Measurements from ENCODE around the gene CCDC15. TPM values are rescaled to one million over a fixed set of nuclear protein-coding genes. Genes with fewer than 3 reads are reported as not detected.
"Not testable (repeated sequence)": the region's sequence is repeated elsewhere in the genome, so short reads cannot be mapped to it uniquely, and the experiment has no call there.

CCDC15 gene
- total RNA-seq, 1 donor from 2014 or later, result 2.5 TPM

DNA sequence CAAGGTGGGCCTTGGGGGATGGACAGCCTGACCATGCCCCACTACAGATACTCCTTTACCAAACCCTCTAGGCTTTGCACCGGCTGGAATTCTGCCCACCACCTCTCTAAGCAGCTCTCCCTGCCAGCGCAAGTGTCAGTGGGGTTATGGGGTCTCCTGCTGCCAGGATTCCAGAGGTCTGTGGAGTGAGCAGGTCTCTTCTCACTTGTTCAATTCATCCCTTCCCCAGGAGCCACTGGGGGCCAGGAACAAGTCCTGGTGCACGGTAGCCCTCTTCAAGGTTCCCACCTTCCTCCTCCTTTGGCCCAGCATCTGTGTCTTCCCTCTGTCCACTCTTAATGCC lies 30.5 kb downstream of the CCDC15 start:
- DNase-seq (ENCODE audit: extremely low read depth, low read depth, low spot score), result no peak

DNA sequence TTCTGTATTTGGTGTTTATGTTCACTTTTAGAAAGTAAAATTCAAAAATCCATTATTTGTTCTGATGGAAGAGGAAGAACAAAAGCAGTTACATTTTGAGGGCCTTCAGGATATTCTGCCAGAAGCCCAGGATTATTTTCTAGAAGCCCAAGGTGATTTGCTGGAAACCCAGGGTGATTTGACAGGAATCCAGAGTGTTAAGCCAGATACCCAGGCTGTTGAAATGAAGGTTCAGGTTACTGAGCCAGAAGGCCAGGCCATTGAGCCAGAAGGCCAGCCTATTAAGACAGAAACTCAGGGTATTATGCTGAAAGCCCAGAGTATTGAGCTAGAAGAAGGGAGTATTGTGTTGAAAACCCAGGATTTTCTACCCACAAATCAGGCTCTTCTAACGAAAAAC lies 33.1 kb downstream of the CCDC15 start:
- DNase-seq (ENCODE audit: extremely low read depth, low read depth, low spot score), result no peak

DNA sequence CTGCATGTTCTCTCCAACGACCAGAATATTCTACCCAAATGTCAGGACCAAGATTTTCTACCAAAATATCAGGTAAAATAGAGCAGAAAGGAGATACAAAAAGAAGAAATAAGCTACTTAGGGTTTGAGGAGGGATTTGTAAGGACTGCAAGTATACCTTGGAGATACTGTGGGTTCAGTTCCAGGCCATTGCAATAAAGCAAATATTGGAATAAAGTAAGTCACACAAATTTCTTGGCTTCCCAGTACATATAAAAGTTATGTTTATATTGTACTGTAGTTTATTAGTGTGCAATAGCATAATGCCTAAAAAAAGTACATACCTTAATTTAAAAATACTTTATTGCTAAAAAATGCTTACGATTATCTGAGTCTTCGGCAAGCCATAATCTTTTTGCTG lies 34.1 kb downstream of the CCDC15 start:
- no peak for DNase-seq (ENCODE audit: extremely low read depth, low read depth, low spot score)

DNA sequence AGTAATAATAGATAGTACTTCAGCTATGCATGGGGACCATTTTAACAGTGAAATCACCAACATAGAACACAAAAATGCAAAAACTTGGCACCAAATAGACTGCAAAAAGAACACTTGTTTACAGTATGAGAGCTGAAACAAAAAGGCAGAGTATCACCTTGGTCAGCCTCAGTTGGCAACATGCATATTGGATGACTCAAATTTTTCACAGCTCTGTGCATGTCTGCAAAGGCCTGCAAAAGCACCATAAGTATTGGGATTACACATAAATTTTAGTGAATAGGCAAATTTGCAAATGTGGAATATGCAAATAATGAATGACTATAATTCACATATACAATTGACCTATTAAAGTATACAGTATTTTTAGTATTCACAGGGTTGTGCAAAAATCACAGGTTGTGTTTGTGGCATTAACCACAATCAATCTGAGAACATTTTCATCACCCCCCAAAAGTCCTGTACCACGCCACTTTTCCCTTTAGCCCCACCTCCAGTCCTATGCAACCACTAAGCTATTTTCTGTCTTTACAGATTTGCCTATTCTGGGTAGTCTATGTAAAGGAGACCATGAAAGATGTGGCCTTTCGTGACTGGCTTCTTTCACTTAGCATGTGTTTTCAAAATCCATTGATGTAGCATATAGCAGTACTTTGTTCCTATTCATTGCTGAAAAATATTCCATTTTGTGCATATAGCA lies 47.2 kb downstream of the CCDC15 start:
- no peak for DNase-seq (ENCODE audit: extremely low read depth, low read depth, low spot score)

DNA sequence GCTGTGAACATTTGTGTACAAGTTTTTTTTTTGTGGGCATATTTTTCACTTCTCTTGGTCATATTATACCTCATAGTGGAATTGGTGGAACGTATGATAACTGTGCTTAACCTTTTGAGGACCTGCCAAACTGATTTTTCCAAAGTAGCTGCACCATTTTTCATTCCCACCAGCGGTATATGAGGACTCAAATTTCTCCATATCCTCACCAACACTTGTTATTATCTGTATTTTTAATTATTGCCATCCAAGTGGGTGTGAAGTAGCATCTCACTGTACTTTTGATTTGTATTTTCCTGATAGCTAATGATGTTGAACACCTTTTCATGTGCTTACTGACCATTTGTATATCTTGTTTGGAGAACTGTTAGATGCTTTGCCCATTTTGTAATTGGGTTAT lies 47.8 kb downstream of the CCDC15 start:
- DNase-seq (ENCODE audit: extremely low read depth, low read depth, low spot score), result no peak

DNA sequence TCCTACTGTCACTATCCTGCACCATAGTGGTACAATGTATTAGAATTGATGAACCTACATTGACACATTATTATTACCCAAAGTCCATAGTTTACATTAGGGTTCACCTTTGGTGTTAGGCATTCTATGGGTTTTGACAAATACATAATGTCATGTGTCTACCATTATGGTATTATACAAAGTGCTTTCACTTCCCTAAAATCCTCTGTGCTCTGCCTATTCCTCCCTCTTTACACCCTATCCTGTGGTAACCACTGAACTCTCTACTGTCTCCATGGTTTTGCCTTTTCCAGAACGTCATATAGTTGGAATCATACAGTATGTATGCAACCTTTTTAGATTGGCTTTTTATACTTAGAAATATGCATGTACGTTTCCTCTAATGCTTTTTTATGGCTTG lies 51.5 kb downstream of the CCDC15 start:
- DNase-seq (ENCODE audit: extremely low read depth, low read depth, low spot score), result no peak

DNA sequence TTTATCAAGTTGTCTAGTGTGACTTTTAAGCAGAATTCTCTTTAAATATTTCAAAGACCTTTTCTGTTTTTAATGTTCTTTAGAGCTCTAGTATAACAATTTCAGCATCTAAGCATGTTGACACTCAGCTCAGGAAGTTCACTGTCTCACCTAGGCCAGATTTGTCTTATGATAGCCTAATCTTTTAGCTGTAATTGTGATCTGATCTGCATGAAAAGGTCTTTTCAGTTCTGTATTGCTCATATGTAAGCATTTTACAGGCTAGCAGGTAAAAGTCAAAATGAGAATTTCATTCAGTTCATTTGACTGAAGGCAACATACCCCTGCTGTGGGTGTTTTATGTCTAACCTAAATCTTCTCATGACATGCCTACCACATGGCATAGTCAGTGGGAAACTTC lies 62.4 kb downstream of the CCDC15 start:
- DNase-seq (ENCODE audit: extremely low read depth, low read depth, low spot score), result no peak

DNA sequence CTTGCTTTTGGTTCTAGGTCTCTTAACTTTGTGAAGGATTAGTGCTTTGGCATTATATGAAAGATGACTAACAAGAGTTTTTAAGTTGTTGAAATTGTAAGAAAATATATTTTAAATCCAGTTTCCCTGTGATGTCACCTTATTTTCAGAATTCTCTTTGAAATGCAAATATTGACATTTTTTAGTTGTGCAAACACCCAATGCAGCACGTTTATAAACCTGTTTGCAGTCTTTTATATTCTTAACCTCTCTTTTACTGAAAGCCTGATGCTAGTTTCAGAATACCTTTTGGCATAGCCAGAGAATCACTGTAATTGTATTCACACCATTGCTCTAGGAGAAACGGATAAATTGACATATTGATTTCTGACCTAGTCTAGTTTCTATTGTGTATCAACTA lies 66.3 kb downstream of the CCDC15 start:
- DNase-seq (ENCODE audit: extremely low read depth, low read depth, low spot score), result no peak

DNA sequence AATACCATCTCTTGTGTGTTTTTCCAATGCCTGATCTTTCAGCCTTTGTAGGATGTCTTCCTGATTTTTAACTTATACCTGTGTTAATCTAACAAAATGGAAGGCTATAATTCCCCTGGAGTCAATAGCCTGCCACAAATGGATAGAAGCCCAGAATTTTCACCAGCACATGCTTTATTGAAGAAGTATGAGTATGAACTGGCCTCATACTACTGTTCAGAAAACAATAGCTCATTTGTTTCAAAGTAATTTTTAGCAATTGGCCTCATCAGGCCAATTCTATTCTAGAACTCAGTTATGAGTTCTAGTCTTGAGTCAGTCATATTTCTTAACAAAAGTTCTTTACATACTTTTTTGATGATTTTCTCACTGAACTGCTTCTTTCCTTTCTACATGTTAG lies 68.5 kb downstream of the CCDC15 start:
- DNase-seq (ENCODE audit: extremely low read depth, low read depth, low spot score), result no peak

DNA sequence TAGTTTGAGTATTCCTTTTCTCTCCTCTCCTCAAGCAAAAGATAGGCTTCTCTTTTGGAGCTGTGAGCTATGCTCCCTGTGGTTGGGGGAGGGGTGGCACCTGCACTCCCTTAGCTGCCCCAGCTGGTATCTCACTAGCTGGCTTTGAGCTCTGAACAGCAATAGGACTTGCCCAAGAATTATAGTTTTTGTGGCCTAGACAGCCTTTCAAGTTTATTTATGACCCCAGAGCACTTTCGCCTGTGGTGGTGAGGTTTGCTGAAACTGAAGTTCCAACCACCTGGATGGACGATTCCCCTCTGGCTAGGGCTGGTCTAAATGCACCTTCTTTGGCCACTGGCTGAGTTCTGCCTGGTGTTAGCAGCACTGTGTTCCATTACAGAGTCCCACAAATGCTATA lies 72.0 kb downstream of the CCDC15 start:
- DNase-seq (ENCODE audit: extremely low read depth, low read depth, low spot score), result no peak

DNA sequence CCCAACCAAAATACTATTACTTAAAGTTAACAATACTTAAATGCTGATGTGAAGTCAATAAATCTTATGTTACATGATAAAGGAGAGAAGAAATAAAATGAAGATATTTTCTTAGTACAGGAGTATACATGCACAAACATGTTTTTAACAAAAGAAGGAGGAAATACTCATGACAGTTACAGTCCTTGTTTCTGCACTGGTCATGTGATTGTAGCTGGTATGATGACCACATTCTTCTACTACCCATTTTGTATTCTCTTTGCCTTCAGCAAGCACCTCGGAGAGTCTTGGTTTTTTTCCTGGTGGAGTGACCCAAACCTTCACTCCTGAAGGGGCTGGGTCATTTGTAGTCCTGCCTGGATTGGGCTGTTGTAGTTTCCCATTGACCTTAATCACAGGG lies 75.4 kb downstream of the CCDC15 start:
- not testable (repeated sequence) for DNase-seq (ENCODE audit: extremely low read depth, low read depth, low spot score)

DNA sequence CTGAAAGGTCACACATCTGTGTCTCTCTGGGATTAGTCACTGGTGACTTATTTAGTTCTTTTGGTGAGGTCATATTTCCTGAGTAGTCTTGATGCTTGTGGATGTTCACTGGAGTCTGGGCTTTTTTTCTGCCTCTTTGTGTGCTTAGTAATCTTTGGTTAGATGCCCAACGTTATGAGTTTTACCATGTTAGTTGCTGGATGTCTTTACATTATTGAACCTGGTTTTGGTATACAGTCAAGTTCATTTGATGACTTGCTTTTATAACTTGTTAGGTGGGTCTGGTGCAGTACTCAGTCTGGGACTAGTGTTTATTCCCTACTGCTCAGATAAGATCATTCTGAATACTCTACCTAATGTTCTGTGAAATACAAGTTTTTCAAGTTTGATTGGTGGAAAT lies 82.9 kb downstream of the CCDC15 start:
- peak; percentile 54 for DNase-seq (ENCODE audit: extremely low read depth, low read depth, low spot score)

DNA sequence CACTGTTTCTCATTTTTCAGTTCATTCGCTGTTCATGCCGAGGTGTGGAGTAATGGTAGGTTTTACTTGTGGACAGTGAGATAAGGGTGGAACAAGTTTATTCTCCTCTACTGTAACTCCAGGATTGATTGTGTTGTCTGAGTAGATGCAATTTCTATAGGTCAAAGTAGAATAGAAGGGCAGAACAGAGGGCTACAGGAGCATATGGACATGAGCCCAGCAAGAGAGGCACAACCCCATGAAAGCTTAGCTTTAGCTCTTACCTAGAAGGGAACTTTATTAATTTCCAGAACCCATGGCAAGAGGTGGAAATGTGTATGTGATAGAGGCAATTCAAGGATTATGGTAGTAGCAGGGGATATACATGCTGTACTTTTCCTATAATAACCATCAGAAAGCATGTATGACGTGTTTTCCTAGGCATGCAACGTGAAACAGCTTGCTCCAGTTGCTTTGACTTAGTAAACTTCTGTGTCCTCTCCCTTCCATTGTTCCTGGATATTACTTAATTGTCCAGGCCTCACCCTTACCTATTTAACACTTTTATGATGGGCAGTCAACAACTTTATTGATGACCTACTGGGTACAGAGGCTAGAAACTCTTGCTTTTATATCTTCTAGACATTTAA lies 95.3 kb downstream of the CCDC15 start:
- DNase-seq (ENCODE audit: extremely low read depth, low read depth, low spot score), result no peak

DNA sequence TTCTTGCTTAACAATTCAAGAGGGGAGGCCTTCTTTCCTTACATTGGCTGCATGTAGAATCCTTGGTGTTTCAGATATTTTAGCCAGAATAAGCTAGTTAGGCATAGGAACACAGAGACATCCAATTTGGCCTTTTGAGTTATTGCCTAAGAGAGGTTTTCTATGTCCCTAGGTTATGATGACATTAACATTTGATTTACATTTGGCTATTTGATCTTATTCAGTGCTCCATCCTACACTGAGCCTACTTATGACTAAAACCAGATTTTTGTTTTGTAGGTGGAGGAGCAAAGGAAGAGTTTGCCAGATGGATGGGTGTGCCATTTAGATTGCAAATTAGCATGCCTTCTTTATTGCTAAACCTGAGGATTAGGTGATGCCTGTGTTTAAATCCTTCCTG lies 98.0 kb downstream of the CCDC15 start:
- no peak for DNase-seq (ENCODE audit: extremely low read depth, low read depth, low spot score)

DNA sequence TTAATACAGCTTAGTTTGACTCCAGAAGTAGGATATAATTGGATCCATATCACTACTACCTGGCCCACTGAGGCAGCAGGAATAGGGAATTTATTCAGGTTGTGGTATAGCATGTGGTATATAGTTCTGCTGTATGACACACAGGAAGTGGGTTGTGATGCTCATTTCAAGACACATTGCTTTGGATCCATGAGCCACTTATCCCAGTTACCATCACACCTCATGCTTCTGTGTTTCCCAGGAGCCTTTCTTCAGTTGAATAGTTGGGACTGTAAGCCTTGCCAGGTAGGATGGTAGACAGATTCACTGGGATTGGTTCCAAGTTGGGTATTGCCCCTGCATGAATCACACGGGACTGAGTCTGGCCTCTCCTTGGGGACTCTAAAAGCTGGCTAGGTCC lies 99.2 kb downstream of the CCDC15 start:
- DNase-seq (ENCODE audit: extremely low read depth, low read depth, low spot score), result no peak

DNA sequence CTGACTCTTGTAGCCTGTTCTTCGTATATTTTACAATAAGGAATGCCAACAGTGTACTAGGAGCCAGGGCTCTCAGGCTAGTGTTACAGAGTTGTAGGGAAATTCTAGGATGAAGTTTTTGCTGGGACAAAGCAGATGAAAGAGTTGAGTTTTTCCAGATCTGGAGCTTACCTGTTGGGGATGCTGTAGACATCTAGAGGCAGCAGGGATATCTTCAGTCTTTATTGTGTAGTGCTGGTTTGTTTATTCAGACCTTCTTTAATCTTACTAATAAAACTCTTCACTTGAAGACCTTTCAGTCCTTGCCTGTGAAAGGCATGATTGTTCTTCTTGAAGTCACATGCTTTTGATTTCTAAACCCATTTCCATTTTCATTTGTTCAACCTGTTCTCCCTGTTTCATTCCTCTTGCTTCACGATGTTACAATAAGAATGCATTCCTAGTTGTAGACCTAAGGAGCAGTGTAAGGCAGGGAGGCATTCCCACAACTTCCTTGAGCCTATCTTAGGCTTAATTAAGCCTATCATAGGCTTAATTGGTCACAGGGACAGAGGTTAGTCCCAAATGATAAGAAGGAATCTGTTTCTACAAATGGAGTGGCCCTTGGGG lies 101.2 kb downstream of the CCDC15 start:
- no peak for DNase-seq (ENCODE audit: extremely low read depth, low read depth, low spot score)

DNA sequence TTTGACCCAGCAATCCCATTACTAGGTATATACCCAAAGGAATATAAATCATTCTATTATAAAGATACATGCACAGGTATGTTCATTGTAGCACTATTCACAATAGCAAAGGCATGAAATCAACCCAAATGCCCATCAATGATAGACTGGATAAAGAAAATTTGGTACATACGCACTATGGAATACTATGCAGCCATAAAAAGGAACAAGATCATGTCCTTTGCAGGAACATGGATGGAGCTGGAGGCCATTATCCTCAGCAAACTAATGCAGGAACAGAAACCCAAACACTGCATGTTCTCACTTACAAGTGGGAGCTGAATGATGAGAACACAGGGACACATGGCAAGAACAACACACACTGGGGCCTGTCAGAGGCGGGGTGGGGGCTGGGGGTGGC lies 102.1 kb downstream of the CCDC15 start:
- DNase-seq (ENCODE audit: extremely low read depth, low read depth, low spot score), result not testable (repeated sequence)

DNA sequence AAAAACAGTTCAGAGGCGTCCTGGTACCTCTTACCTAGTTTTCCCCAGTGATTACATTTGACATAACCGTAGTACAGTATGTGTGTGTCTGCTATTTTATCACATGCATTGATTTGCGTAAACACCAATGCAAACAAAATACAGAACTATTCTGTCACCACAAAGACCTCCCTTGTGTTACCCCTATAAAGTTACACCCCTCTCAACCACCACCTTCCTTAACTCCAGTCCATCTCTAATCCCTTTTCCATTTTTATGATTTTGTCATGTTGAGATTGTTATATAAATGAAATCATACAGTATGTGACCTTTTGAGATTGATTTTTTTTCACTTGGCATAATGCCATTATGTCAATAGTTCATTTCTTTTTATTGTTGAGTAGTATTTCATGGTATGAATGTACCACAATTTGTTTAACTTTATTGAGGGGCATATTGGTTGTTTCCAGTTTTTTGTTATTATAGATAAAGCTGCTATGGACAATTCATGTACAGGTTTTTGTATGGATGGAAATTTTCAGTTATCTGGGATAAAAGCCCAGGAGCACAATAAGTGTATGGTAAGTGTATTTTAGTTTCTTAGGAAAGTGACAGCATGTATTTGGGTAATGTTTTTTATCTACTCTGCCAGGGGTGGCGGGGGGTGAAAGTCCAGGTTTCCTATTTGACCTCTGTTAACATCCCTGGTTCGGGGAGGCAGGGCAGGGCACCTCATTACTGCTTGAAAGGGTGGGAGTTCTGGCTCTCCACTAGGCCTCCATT lies 103.1 kb downstream of the CCDC15 start:
- no peak for DNase-seq (ENCODE audit: extremely low read depth, low read depth, low spot score)

DNA sequence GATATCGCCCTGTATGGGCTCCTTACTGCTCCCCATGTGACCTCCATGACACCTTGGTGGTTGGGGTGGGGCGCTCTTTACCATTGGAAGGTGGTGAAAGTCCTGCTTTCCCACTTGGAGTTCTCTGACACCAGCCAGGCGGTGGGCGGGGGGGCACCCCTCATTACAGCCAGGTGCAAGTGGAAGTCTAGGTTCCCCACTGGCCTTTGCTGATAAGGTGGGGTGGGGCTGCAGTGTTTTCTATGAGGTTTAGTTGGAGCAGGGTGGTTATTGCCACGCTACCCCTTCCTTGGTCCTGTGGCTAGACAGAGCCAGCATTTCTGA lies 103.7 kb downstream of the CCDC15 start:
- DNase-seq (ENCODE audit: extremely low read depth, low read depth, low spot score), result no peak

DNA sequence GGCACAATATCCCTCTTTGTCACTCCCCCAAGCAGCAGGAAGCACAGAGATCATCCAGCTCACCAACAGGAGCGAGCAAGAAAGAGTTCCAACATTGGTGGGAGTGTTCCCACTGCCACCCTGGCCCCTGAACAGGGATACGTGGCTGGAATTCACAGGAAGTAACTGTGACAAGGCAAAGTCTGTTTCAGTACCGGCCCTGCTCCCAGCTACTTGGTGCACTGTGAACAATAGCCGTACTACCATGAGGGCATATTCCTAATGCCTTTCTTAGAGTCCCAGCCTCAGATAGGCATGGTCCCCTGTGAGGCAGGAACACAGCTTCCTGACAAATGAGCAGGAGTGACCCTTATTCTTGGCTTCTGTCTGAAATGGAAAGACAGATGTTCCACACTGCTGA lies 107.3 kb downstream of the CCDC15 start:
- DNase-seq (ENCODE audit: extremely low read depth, low read depth, low spot score), result no peak

DNA sequence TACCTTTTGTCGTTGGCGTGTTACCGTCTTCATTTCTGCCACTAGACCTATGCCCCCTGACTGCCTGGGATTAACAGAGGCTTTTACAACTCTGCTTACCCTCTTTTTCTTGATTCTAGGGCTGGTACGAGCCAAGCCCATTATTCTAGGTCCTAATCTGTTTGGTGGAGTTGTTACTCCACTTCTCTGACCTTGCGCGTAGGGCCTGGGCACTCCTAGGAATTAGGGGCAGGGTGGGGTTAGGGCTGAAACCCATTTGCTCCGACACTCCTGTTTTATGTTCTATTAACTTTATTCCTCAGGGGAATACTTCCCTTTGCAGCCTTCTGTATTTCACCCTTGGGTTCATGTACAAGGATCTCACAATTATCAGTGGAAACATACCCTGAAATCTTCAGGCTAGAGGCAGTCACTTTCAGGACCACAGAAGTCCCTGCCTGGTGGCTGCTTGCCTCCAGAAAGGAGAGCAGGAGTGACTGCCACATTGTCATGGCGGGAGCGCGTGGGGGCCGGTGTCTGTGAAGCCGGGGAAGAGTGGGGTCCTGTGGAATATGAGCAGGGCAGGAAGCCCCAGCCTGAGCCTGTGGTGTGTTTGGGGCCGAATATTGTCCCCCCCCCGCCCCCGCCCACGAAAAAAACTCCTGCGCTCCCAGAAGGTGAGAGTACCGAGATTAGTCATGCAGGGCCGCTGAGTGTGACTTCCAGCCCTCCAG lies 108.4 kb downstream of the CCDC15 start:
- no peak for DNase-seq (ENCODE audit: extremely low read depth, low read depth, low spot score)
